ENCODE data around the gene VAMP8. TPM values are rescaled to one million over a fixed set of nuclear protein-coding genes. Genes with fewer than 3 reads are reported as not detected.

The VAMP8 gene
- total and polyA plus RNA-seq, 2 of the 8 experiments (the other 6 are each of a cell fraction or from before 2014, with no cell fraction given): 34.4 to 69.7 TPM

DNA sequence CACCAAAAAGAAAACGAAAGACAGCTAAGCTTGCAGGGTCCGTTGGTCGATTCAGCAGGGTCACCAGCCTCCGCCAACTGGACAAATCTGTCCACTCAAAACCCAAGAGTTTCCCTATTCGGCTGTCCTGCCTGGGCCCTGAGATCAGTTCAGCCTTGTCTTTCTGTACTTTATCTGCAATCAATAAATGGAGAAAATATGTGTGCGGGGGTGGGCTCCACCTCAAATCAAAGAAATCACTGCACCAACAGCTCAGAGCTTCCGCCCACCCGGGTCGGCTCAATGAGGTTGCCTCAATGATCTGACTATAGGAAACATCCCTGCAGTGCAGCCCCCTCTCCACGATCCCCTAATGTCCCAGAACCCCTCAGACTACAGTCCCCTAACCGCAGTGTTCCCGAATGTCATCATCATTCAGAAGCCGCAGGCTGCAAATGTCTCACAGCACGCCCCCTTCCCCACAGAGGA, 16.5 kb upstream of the VAMP8 start (continued):
- TF ChIP-seq, protein P1, sequence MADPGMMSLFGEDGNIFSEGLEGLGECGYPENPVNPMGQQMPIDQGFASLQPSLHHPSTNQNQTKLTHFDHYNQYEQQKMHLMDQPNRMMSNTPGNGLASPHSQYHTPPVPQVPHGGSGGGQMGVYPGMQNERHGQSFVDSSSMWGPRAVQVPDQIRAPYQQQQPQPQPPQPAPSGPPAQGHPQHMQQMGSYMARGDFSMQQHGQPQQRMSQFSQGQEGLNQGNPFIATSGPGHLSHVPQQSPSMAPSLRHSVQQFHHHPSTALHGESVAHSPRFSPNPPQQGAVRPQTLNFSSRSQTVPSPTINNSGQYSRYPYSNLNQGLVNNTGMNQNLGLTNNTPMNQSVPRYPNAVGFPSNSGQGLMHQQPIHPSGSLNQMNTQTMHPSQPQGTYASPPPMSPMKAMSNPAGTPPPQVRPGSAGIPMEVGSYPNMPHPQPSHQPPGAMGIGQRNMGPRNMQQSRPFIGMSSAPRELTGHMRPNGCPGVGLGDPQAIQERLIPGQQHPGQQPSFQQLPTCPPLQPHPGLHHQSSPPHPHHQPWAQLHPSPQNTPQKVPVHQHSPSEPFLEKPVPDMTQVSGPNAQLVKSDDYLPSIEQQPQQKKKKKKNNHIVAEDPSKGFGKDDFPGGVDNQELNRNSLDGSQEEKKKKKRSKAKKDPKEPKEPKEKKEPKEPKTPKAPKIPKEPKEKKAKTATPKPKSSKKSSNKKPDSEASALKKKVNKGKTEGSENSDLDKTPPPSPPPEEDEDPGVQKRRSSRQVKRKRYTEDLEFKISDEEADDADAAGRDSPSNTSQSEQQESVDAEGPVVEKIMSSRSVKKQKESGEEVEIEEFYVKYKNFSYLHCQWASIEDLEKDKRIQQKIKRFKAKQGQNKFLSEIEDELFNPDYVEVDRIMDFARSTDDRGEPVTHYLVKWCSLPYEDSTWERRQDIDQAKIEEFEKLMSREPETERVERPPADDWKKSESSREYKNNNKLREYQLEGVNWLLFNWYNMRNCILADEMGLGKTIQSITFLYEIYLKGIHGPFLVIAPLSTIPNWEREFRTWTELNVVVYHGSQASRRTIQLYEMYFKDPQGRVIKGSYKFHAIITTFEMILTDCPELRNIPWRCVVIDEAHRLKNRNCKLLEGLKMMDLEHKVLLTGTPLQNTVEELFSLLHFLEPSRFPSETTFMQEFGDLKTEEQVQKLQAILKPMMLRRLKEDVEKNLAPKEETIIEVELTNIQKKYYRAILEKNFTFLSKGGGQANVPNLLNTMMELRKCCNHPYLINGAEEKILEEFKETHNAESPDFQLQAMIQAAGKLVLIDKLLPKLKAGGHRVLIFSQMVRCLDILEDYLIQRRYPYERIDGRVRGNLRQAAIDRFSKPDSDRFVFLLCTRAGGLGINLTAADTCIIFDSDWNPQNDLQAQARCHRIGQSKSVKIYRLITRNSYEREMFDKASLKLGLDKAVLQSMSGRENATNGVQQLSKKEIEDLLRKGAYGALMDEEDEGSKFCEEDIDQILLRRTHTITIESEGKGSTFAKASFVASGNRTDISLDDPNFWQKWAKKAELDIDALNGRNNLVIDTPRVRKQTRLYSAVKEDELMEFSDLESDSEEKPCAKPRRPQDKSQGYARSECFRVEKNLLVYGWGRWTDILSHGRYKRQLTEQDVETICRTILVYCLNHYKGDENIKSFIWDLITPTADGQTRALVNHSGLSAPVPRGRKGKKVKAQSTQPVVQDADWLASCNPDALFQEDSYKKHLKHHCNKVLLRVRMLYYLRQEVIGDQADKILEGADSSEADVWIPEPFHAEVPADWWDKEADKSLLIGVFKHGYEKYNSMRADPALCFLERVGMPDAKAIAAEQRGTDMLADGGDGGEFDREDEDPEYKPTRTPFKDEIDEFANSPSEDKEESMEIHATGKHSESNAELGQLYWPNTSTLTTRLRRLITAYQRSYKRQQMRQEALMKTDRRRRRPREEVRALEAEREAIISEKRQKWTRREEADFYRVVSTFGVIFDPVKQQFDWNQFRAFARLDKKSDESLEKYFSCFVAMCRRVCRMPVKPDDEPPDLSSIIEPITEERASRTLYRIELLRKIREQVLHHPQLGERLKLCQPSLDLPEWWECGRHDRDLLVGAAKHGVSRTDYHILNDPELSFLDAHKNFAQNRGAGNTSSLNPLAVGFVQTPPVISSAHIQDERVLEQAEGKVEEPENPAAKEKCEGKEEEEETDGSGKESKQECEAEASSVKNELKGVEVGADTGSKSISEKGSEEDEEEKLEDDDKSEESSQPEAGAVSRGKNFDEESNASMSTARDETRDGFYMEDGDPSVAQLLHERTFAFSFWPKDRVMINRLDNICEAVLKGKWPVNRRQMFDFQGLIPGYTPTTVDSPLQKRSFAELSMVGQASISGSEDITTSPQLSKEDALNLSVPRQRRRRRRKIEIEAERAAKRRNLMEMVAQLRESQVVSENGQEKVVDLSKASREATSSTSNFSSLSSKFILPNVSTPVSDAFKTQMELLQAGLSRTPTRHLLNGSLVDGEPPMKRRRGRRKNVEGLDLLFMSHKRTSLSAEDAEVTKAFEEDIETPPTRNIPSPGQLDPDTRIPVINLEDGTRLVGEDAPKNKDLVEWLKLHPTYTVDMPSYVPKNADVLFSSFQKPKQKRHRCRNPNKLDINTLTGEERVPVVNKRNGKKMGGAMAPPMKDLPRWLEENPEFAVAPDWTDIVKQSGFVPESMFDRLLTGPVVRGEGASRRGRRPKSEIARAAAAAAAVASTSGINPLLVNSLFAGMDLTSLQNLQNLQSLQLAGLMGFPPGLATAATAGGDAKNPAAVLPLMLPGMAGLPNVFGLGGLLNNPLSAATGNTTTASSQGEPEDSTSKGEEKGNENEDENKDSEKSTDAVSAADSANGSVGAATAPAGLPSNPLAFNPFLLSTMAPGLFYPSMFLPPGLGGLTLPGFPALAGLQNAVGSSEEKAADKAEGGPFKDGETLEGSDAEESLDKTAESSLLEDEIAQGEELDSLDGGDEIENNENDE (IDR thresholded peaks at IDR 0.05; ENCODE audit: insufficient replicate concordance, low read length): no peak
- TF ChIP-seq TCF12 (IDR thresholded peaks at IDR 0.05; ENCODE audit: low read depth, low read length) (no peak), SRF (IDR thresholded peaks at IDR 0.05; ENCODE audit: low read depth, low read length) (no peak), E2F6 (IDR thresholded peaks at IDR 0.05) (no peak), ZNF274 (IDR thresholded peaks at IDR 0.05; ENCODE audit: borderline replicate concordance, extremely low read depth, low read length) (no peak), RBBP5 (IDR thresholded peaks at IDR 0.05; ENCODE audit: borderline replicate concordance, low read depth, low read length) (no peak)

Data from H1 (cell line).